ENCODE results near the gene CDK5RAP2. TPM values are rescaled to one million over a fixed set of nuclear protein-coding genes. Genes with fewer than 3 reads are reported as not detected.

The CDK5RAP2 gene
- total and polyA plus RNA-seq, 9 of the 15 experiments (the other 6 are each of a cell fraction or from before 2014, with no cell fraction given), result 19.9 to 68.8 (median 42.2) TPM

DNA sequence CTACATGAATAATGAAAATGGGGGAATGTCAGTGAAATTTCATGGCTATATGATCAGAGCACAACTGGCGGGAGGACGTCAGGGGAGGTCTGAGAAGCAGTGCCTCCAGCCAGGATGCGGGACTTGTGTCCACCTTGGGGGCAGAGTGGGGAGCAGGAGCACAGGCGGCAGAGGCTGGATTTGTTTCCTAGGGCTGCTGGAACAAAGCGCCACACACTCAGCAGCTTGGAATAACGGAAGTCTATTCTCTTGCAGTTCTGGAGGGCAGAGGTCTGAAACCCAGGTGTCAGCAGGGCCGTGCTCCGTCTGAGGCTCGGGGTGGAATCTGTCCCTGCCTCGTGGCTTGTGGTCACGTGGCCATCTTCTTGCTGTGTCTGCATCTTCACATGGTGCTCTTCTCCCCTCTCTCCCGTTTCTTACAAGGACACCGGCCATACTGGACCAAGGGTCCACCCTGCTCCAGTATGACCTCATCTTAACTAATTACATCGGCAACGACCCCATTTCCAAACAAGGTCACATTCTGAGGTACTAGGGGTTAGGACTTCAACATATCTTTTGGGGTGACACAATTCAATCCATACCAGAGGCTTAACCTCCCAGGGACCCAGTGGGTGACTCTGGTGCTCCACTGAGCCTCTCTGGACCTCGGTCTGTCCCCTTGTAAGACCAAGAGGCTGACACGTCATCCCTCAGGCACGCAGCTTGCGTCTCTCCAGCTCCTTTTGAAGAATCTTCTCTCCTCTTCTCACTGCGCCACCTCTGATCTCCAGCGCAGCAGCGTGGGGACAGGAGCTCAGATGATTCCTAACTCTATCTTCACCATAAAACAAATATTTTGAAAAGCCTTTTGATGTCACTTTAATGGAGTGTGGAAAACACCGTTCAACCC lies 202.5 kb downstream of the CDK5RAP2 start (continued):
- TF ChIP-seq, protein P1, sequence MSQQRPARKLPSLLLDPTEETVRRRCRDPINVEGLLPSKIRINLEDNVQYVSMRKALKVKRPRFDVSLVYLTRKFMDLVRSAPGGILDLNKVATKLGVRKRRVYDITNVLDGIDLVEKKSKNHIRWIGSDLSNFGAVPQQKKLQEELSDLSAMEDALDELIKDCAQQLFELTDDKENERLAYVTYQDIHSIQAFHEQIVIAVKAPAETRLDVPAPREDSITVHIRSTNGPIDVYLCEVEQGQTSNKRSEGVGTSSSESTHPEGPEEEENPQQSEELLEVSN (IDR thresholded peaks at IDR 0.05; ENCODE audit: borderline replicate concordance in 1 of 2, extremely low read depth in 1 of 2, insufficient read depth in 1 of 2, insufficient read length in 1 of 2, low read depth in 1 of 2, low read length in 1 of 2, poor library complexity in 1 of 2, severe bottlenecking in 1 of 2), result peak in 1 of 2 experiments; percentile 53
- no peak for TF ChIP-seq CHD4 (IDR thresholded peaks at IDR 0.05; ENCODE audit: insufficient read depth, insufficient replicate concordance, low read depth, low read length, poor library complexity, severe bottlenecking)
- TF ChIP-seq ETV5 (CRISPR knock-in tag; IDR thresholded peaks at IDR 0.05; ENCODE audit: low read depth), result no peak
- TF ChIP-seq, protein P2, sequence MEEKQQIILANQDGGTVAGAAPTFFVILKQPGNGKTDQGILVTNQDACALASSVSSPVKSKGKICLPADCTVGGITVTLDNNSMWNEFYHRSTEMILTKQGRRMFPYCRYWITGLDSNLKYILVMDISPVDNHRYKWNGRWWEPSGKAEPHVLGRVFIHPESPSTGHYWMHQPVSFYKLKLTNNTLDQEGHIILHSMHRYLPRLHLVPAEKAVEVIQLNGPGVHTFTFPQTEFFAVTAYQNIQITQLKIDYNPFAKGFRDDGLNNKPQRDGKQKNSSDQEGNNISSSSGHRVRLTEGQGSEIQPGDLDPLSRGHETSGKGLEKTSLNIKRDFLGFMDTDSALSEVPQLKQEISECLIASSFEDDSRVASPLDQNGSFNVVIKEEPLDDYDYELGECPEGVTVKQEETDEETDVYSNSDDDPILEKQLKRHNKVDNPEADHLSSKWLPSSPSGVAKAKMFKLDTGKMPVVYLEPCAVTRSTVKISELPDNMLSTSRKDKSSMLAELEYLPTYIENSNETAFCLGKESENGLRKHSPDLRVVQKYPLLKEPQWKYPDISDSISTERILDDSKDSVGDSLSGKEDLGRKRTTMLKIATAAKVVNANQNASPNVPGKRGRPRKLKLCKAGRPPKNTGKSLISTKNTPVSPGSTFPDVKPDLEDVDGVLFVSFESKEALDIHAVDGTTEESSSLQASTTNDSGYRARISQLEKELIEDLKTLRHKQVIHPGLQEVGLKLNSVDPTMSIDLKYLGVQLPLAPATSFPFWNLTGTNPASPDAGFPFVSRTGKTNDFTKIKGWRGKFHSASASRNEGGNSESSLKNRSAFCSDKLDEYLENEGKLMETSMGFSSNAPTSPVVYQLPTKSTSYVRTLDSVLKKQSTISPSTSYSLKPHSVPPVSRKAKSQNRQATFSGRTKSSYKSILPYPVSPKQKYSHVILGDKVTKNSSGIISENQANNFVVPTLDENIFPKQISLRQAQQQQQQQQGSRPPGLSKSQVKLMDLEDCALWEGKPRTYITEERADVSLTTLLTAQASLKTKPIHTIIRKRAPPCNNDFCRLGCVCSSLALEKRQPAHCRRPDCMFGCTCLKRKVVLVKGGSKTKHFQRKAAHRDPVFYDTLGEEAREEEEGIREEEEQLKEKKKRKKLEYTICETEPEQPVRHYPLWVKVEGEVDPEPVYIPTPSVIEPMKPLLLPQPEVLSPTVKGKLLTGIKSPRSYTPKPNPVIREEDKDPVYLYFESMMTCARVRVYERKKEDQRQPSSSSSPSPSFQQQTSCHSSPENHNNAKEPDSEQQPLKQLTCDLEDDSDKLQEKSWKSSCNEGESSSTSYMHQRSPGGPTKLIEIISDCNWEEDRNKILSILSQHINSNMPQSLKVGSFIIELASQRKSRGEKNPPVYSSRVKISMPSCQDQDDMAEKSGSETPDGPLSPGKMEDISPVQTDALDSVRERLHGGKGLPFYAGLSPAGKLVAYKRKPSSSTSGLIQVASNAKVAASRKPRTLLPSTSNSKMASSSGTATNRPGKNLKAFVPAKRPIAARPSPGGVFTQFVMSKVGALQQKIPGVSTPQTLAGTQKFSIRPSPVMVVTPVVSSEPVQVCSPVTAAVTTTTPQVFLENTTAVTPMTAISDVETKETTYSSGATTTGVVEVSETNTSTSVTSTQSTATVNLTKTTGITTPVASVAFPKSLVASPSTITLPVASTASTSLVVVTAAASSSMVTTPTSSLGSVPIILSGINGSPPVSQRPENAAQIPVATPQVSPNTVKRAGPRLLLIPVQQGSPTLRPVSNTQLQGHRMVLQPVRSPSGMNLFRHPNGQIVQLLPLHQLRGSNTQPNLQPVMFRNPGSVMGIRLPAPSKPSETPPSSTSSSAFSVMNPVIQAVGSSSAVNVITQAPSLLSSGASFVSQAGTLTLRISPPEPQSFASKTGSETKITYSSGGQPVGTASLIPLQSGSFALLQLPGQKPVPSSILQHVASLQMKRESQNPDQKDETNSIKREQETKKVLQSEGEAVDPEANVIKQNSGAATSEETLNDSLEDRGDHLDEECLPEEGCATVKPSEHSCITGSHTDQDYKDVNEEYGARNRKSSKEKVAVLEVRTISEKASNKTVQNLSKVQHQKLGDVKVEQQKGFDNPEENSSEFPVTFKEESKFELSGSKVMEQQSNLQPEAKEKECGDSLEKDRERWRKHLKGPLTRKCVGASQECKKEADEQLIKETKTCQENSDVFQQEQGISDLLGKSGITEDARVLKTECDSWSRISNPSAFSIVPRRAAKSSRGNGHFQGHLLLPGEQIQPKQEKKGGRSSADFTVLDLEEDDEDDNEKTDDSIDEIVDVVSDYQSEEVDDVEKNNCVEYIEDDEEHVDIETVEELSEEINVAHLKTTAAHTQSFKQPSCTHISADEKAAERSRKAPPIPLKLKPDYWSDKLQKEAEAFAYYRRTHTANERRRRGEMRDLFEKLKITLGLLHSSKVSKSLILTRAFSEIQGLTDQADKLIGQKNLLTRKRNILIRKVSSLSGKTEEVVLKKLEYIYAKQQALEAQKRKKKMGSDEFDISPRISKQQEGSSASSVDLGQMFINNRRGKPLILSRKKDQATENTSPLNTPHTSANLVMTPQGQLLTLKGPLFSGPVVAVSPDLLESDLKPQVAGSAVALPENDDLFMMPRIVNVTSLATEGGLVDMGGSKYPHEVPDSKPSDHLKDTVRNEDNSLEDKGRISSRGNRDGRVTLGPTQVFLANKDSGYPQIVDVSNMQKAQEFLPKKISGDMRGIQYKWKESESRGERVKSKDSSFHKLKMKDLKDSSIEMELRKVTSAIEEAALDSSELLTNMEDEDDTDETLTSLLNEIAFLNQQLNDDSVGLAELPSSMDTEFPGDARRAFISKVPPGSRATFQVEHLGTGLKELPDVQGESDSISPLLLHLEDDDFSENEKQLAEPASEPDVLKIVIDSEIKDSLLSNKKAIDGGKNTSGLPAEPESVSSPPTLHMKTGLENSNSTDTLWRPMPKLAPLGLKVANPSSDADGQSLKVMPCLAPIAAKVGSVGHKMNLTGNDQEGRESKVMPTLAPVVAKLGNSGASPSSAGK (IDR thresholded peaks at IDR 0.05), result peak; percentile 32
- no peak for TF ChIP-seq ZBED1 (IDR thresholded peaks at IDR 0.05)
- TF ChIP-seq PHB2 (IDR thresholded peaks at IDR 0.05; ENCODE audit: low read depth), result no peak
- TF ChIP-seq JUN (IDR thresholded peaks at IDR 0.05; ENCODE audit: borderline replicate concordance, low read depth, low read length), result 0 out of 2 replicates have a peak, but pooled peaks have one; percentile 16
- no peak for TF ChIP-seq JUN (CRISPR knock-in tag; IDR thresholded peaks at IDR 0.05; ENCODE audit: borderline replicate concordance)

Measured in K562 (cell line).